ENCODE data around the gene MFAP3L. TPM values are rescaled to one million over a fixed set of nuclear protein-coding genes. Genes with fewer than 3 reads are reported as not detected.
"Not testable (repeated sequence)": the region's sequence is repeated elsewhere in the genome, so short reads cannot be mapped to it uniquely, and the experiment has no call there.

MFAP3L gene
- total RNA-seq, 1 experiment from 2014 or later, result 5.1 TPM

- no peak overlapping the region for H4K91ac ChIP-seq (ENCODE audit: insufficient read length, low read depth, low read length)
- no peak overlapping the region for H3K4ac ChIP-seq (ENCODE audit: low read depth, low read length)
- no peaks in the 10 kb centered on the region for H3K79me2 ChIP-seq (ENCODE audit: insufficient read depth, low read length)
- no peak overlapping the region for H3K27ac ChIP-seq (ENCODE audit: insufficient read length, low read depth, low read length)
- H3K18ac ChIP-seq (ENCODE audit: insufficient read length, low read depth, low read length), result no peak overlapping the region
- no peak overlapping the region for H3K9ac ChIP-seq (ENCODE audit: extremely low read depth, insufficient read length, low read length)
- H2AK5ac ChIP-seq (ENCODE audit: insufficient read length, low read length), result no peak overlapping the region
- peaks cover 23 to 36% of the 10 kb centered on the region in 2 experiments for H3K4me1 Mint-ChIP-seq
- no peak overlapping the region for H2BK12ac ChIP-seq (ENCODE audit: insufficient read length, low read depth, low read length)
- DNase-seq, result no peak
- H4K20me1 ChIP-seq (ENCODE audit: control insufficient read depth, insufficient read depth, insufficient read length), result no peaks in the 10 kb centered on the region
- no peak overlapping the region for H3T11ph ChIP-seq (ENCODE audit: low read length)
- no peak overlapping the region for H3K56ac ChIP-seq (ENCODE audit: insufficient read length, low read depth, low read length)
- no peak overlapping the region for H4K8ac ChIP-seq (replicated peaks; ENCODE audit: insufficient read length, low read depth, low read length)
- H3K9me3 ChIP-seq (ENCODE audit: control insufficient read depth, low read depth, low read length), result no peaks in the 10 kb centered on the region
- no peaks in the 10 kb centered on the region for H3K27me3 ChIP-seq (ENCODE audit: insufficient read depth, low read length)
- no peak overlapping the region for H4K5ac ChIP-seq (ENCODE audit: insufficient read length, low read depth, low read length)
- peaks cover 1% of the 10 kb centered on the region; the same call in 1 of the 2 replicates for H3K27me3 Mint-ChIP-seq (ENCODE audit: low read depth)
- no peak overlapping the region for H2BK5ac ChIP-seq (ENCODE audit: insufficient read length, low read length)
- WGBS (ENCODE audit: extremely low coverage, insufficient read length, low lambda C conversion rate), result no CpG with 5 or more reads among the region's 1 CpG
- H3K27ac Mint-ChIP-seq, result no peak overlapping the region
- no peak overlapping the region for H3K14ac ChIP-seq (ENCODE audit: insufficient read depth, low read length)
- H3K4me3 Mint-ChIP-seq, result no peak overlapping the region
- no peak overlapping the region for H2AFZ ChIP-seq (ENCODE audit: low read length)
- H3K9me3 Mint-ChIP-seq, result peaks cover 24 to 34% of the 10 kb centered on the region in 2 experiments
- no peaks in the 10 kb centered on the region for H3K23me2 ChIP-seq (ENCODE audit: insufficient read length, low read depth, low read length, poor library complexity, severe bottlenecking)
- no peaks in the 10 kb centered on the region for H3K79me1 ChIP-seq (ENCODE audit: insufficient read depth, low read depth, low read length, poor library complexity, severe bottlenecking)
- H2BK15ac ChIP-seq (ENCODE audit: low read depth, low read length), result no peak overlapping the region
- H3K23ac ChIP-seq (ENCODE audit: insufficient read length, low read depth, low read length), result no peak overlapping the region
- no peak overlapping the region for H2BK20ac ChIP-seq (ENCODE audit: low read depth, low read length, poor library complexity, severe bottlenecking)
- TF ChIP-seq, protein P1, sequence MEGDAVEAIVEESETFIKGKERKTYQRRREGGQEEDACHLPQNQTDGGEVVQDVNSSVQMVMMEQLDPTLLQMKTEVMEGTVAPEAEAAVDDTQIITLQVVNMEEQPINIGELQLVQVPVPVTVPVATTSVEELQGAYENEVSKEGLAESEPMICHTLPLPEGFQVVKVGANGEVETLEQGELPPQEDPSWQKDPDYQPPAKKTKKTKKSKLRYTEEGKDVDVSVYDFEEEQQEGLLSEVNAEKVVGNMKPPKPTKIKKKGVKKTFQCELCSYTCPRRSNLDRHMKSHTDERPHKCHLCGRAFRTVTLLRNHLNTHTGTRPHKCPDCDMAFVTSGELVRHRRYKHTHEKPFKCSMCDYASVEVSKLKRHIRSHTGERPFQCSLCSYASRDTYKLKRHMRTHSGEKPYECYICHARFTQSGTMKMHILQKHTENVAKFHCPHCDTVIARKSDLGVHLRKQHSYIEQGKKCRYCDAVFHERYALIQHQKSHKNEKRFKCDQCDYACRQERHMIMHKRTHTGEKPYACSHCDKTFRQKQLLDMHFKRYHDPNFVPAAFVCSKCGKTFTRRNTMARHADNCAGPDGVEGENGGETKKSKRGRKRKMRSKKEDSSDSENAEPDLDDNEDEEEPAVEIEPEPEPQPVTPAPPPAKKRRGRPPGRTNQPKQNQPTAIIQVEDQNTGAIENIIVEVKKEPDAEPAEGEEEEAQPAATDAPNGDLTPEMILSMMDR (conservative IDR thresholded peaks at IDR 0.05), result no peak
- H3K4me1 ChIP-seq (ENCODE audit: insufficient read depth, low read length), result peaks cover 4% of the 10 kb centered on the region
- H3K36me3 Mint-ChIP-seq (ENCODE audit: insufficient read depth in 1 of 3, low read depth in 3 of 3), result peaks cover 10 to 32% (median 12%) of the 10 kb centered on the region in 3 experiments
- H3K4me2 ChIP-seq (ENCODE audit: insufficient read depth, insufficient read length, low read length), result no peak overlapping the region
- H2BK120ac ChIP-seq (ENCODE audit: low read depth, low read length, poor library complexity, severe bottlenecking), result no peak overlapping the region
Observed at GRCh38 chr4:169945636-169946035, 80.6 kb downstream of the MFAP3L start.

DNA sequence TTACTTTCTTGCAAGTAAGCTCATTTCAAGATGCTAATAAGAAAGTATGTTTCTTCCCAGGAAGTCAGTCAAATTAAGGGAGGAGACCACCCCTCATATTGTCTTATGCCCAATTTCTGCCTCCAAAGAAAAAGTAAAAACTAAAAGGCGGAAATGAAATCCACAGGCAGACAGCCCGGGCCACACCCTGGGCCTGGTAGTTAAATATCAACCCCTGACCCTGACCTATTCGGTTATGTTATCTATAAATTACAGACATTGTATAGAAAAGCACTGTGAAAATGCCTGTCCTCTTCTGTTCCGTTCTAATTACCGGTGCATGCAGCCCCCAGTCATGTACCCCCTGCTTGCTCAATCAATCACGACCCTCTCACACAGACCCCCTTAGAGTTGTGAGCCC is 82.6 kb downstream of the MFAP3L start:
- not testable (repeated sequence) for H3K56ac ChIP-seq (ENCODE audit: insufficient read length, low read depth, low read length); H2BK12ac ChIP-seq (ENCODE audit: insufficient read length, low read depth, low read length); H3K23me2 ChIP-seq (ENCODE audit: insufficient read length, low read depth, low read length, poor library complexity, severe bottlenecking); H3K14ac ChIP-seq (ENCODE audit: insufficient read depth, low read length); H3K27me3 ChIP-seq (ENCODE audit: insufficient read depth, low read length); H3K27ac ChIP-seq (ENCODE audit: insufficient read length, low read depth, low read length); H3K9ac ChIP-seq (ENCODE audit: extremely low read depth, insufficient read length, low read length); H3K4me2 ChIP-seq (ENCODE audit: insufficient read depth, insufficient read length, low read length); H3K18ac ChIP-seq (ENCODE audit: insufficient read length, low read depth, low read length); H3K79me2 ChIP-seq (ENCODE audit: insufficient read depth, low read length); H4K8ac ChIP-seq (replicated peaks; ENCODE audit: insufficient read length, low read depth, low read length); H3K79me1 ChIP-seq (ENCODE audit: insufficient read depth, low read depth, low read length, poor library complexity, severe bottlenecking); H3T11ph ChIP-seq (ENCODE audit: low read length); H3K9me3 ChIP-seq (ENCODE audit: control insufficient read depth, low read depth, low read length); H2BK15ac ChIP-seq (ENCODE audit: low read depth, low read length); H2BK120ac ChIP-seq (ENCODE audit: low read depth, low read length, poor library complexity, severe bottlenecking); H2BK5ac ChIP-seq (ENCODE audit: insufficient read length, low read length); H4K5ac ChIP-seq (ENCODE audit: insufficient read length, low read depth, low read length); H2BK20ac ChIP-seq (ENCODE audit: low read depth, low read length, poor library complexity, severe bottlenecking); H4K20me1 ChIP-seq (ENCODE audit: control insufficient read depth, insufficient read depth, insufficient read length); H3K4me3 Mint-ChIP-seq; H3K4me1 ChIP-seq (ENCODE audit: insufficient read depth, low read length); H2AK5ac ChIP-seq (ENCODE audit: insufficient read length, low read length); DNase-seq; H4K91ac ChIP-seq (ENCODE audit: insufficient read length, low read depth, low read length); H3K27me3 Mint-ChIP-seq (ENCODE audit: low read depth); H2AFZ ChIP-seq (ENCODE audit: low read length); H3K23ac ChIP-seq (ENCODE audit: insufficient read length, low read depth, low read length); H3K4ac ChIP-seq (ENCODE audit: low read depth, low read length)
- no CpG with 5 or more reads among the region's 6 CpGs for WGBS (ENCODE audit: extremely low coverage, insufficient read length, low lambda C conversion rate)
- Mint-ChIP-seq H3K27ac (peak overlapping the region in 1 of 3 experiments; percentile 73; a peak in 1 of 7 replicates), H3K9me3 (peaks cover 24 to 35% of the 10 kb centered on the region in 2 experiments), H3K4me1 (peaks cover 34 to 47% of the 10 kb centered on the region in 2 experiments), H3K36me3 (ENCODE audit: insufficient read depth in 1 of 3, low read depth in 3 of 3) (peaks cover 10 to 44% (median 12%) of the 10 kb centered on the region in 3 experiments)

All from H9 (cell line).